HG03159 (cell line): Measurements from ENCODE around the gene HES2.
"Not testable (repeated sequence)": the region's sequence is repeated elsewhere in the genome, so short reads cannot be mapped to it uniquely, and the experiment has no call there.

Experiments used
- ATAC-seq: cut with Tn5 transposase; IDR thresholded peaks from one replicate; pipeline ENCODE4 v1.9.1; 2021; ENCODE audit warnings: mild to moderate bottlenecking, moderate library complexity; ENCODE audit not compliant: unreplicated experiment

HES2 gene

GRCh38 chr1:6454856-6455751, 35.4 kb upstream of the HES2 start:
- no peak for ATAC-seq

GRCh38 chr1:6453895-6454855, 34.5 kb upstream of the HES2 start:
- ATAC-seq: not testable (repeated sequence)

DNA sequence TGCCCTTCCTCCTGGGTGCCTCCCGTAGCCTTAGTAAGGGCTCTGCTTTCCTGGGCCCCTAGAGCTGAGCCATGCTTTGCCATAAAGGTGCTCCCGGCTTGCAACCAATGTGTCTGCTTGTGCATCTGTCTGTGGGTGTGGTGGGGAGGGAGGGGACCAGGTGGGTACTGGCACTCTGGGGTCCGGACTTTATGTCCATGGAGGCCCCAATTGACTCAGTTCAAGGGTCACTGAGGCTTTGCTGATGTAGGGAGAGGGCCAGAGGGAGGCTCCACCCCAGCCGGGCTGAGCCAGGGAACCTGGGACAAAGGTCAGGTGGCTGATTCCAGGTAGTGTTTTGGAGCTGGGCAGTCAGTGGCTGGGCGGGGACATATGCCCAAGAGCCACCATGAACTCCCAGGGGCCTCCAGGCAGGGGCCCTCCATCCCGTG, 31.2 kb upstream of the HES2 start:
- ATAC-seq: no peak

DNA sequence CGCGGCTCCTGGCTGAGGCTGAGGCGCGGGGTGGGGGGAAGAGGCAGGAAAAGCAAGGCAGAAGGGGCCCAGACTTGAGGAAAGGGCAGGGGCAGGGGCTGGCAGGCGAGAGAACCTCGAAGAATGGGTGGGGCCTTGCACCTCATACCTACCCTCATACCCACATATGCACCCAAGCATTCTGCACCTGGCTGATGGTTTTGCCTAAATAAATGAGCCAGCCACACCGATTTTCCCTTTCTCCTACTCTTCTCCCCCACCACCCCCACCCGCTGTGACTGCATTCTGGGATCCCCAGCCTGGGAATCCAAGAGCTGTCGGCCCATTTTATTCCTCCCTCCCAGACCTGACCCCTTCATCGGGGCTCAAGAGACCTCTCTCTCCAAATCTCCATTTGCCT, 30.8 kb upstream of the HES2 start:
- ATAC-seq: not testable (repeated sequence)

GRCh38 chr1:6450005-6450450, 30.3 kb upstream of the HES2 start:
- ATAC-seq: no peak

- ATAC-seq: no peak
Observed at GRCh38 chr1:6448749-6449631, 29.3 kb upstream of the HES2 start.

DNA sequence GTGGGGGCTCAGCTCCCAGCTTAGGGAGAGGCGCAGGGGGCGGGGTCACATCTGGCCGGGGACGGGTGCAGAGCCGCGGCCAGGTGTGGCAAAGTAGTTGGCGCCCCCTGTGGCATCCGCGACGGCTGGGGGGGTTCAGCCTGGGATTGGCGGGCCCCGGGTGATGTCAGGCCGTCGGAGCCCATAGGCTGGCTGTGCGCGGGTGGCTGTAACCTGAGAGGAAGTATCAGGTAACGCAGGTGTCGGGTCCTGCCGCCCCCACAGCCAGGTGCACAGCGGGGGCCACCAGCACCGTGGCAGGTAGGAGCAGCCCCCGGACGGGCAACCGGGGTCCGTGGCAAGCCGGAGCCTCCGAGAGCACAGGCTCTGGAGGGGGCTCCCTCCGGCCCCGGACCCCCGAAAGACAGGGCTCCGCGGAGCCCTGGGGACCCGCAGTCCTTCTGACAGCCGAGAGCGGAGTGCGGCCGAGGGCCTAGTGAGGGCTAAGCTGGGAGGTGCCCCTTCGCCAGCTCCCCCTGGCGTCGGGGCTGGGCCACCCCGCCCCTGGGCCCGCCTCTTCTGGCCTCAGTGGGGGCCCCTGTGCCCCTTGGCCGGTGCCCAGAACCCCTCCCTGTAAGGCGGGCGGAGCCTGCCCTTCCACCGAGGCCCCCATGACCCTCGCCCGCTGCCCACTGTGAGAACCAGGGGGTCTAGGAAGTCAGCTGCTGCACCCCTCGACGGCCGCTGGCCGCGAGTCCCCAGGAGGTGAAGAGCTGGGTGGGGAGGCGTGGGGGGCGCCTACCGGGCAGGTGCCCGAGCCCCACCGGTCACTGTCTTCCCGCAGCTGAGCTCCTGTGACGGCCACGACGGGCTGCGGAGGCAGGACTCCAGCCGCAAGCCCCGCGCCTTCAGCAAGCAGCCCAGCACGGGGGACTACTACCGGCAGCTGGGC, 28.4 kb upstream of the HES2 start:
- ATAC-seq: no peak

DNA sequence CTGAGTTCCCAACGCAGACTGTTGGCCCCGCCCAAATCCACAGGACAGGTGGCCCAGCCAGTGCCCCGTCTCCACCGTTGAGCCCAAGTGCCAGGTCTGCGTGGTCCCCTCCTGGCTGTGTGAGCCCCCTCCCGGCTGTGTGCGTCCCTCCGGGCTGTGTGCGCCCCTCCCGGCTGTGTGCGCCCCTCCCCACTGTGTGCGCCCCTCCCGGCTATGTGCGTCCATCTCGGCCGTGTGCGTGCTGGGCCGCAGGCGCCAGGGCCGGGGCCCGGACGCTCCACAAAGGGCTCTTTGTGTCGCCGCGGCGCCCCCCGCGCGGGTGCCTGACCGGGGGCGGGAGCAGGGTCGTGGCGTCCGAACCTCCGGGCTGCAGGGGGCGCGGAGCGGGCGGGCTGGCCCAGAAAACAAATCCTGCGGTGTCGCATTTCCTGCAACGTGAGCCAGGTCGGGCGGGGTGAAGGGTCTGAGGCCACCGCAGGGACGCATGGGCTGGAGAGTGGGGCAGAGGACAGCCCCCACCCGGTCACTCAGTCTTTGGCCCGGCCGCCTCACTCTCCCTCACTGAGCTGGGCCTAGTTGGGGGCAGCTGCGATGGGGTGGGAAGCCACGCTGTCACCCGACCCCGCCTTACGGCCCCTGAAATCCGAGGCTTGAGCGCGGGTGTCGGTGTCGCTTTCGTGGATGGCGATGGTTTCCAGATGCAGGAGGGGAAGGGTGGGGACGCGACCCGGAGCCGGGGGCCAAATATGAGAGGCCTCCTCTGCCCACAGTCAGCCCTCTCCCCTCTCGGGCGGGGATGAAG, 27.5 kb upstream of the HES2 start:
- ATAC-seq: no peak

- no peak for ATAC-seq
Observed at GRCh38 chr1:6446665-6447015, 26.9 kb upstream of the HES2 start.

GRCh38 chr1:6445929-6446328, 26.2 kb upstream of the HES2 start:
- ATAC-seq: not testable (repeated sequence)

GRCh38 chr1:6445062-6445763, 25.5 kb upstream of the HES2 start:
- ATAC-seq: no peak

GRCh38 chr1:6444377-6444776, 24.7 kb upstream of the HES2 start:
- no peak for ATAC-seq

GRCh38 chr1:6443339-6444115, 23.8 kb upstream of the HES2 start:
- ATAC-seq: no peak

DNA sequence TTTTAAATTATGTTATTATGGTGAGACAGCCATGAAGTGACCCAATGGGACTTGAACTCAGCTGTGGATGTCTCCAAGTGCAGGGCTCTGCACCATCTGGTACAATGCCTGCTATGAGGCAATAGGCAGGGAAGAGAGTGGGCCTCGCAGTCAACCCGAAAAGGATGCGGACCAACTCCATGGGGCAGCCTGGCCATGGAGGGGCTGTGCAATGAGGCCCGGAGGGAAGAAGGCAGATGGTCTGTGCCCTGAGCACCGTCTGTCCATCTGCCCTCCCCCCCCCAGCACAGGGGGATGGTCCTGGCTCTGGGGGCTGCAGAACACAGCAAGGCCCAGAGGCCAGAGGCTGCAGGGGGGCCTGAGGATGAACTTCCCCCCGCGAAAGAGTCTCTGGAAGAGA, 21.9 kb upstream of the HES2 start:
- ATAC-seq: no peak

- ATAC-seq: no peak
Observed at GRCh38 chr1:6440198-6441126, 20.7 kb upstream of the HES2 start.

DNA sequence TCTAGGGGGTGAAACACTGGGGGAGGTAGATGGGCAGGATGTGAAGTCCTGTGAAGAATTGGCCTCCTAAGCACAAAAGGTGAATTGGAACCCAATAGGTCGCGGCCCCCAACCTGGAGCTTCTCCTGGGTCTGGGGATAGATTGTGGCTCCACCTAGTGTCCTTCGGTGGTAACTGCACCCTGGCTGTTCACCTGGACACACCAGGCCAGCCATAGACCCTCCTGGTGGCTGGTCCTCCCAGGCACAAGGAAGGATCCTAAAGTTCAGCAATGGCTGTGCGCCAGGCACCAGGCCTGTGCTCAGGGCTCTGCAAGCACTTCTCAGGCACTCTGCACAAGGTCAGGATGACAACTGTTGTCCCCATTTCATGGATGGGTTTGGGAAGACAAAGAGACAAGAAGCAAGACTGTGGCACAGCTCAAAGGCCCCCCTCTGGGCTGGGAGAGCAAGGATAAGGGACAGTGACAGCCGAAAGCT, 18.4 kb upstream of the HES2 start:
- ATAC-seq: no peak
